Measurements from ENCODE around the gene UBR7.
"Not testable (repeated sequence)": the region's sequence is repeated elsewhere in the genome, so short reads cannot be mapped to it uniquely, and the experiment has no call there.

UBR7 gene

GRCh38 chr14:93206793-93207467, at the start of gene UBR7, which contains the start of gene GON7:
TSS of gene UBR7 (plus strand) at chr14:93207256. CDS start at chr14:93207292, 36 bp downstream.
TSS of gene GON7 (minus strand) at chr14:93207065. CDS start at chr14:93207037, 28 bp downstream.
- peak; percentile 89 for DNase-seq (ENCODE audit: low read depth)

- DNase-seq (ENCODE audit: low read depth) = not testable (repeated sequence)
These were observed 48.7 kb upstream of the UBR7 start for GRCh38 chr14:93158349-93158748.

GRCh38 chr14:93159625-93160352, 47.3 kb upstream of the UBR7 start:
- DNase-seq (ENCODE audit: low read depth) = not testable (repeated sequence)

- DNase-seq (ENCODE audit: low read depth) = no peak
These were observed 46.7 kb upstream of the UBR7 start for GRCh38 chr14:93160353-93160801.

- no peak for DNase-seq (ENCODE audit: low read depth)
These were observed 45.6 kb upstream of the UBR7 start for GRCh38 chr14:93161411-93161940.

- DNase-seq (ENCODE audit: low read depth) = no peak
These were observed 43.5 kb upstream of the UBR7 start for GRCh38 chr14:93163564-93163963.

GRCh38 chr14:93165271-93166265, 41.5 kb upstream of the UBR7 start:
- DNase-seq (ENCODE audit: low read depth) = not testable (repeated sequence)

- DNase-seq (ENCODE audit: low read depth) = not testable (repeated sequence)
These were observed 38.4 kb upstream of the UBR7 start for GRCh38 chr14:93168610-93169009.

GRCh38 chr14:93169619-93170018, 37.4 kb upstream of the UBR7 start:
- not testable (repeated sequence) for DNase-seq (ENCODE audit: low read depth)

- DNase-seq (ENCODE audit: low read depth) = not testable (repeated sequence)
These were observed 36.9 kb upstream of the UBR7 start for GRCh38 chr14:93170141-93170540.

GRCh38 chr14:93171376-93171775, 35.7 kb upstream of the UBR7 start:
- DNase-seq (ENCODE audit: low read depth) = no peak

- DNase-seq (ENCODE audit: low read depth) = no peak
These were observed 33.1 kb upstream of the UBR7 start for GRCh38 chr14:93173943-93174395.

- DNase-seq (ENCODE audit: low read depth) = not testable (repeated sequence)
These were observed 32.3 kb upstream of the UBR7 start for GRCh38 chr14:93174731-93175130.

GRCh38 chr14:93175492-93175891, 31.6 kb upstream of the UBR7 start:
- no peak for DNase-seq (ENCODE audit: low read depth)

GRCh38 chr14:93183596-93184317, 23.3 kb upstream of the UBR7 start:
- no peak for DNase-seq (ENCODE audit: low read depth)

- peak; percentile 20 for DNase-seq (ENCODE audit: low read depth)
These were observed 22.4 kb upstream of the UBR7 start, which contains the start of the genes LYSET and MOAP1 for GRCh38 chr14:93184391-93185348. TSS of gene LYSET (plus strand) at chr14:93185317. CDS start at chr14:93185406, 89 bp downstream. TSS of gene MOAP1 (minus strand) at chr14:93184897. CDS start at chr14:93184242, 655 bp downstream.

GRCh38 chr14:93185349-93185720, 21.7 kb upstream of the UBR7 start:
- DNase-seq (ENCODE audit: low read depth) = no peak

GRCh38 chr14:93186466-93186865, 20.6 kb upstream of the UBR7 start:
- no peak for DNase-seq (ENCODE audit: low read depth)

- DNase-seq (ENCODE audit: low read depth) = no peak
These were observed 20.1 kb upstream of the UBR7 start for GRCh38 chr14:93186956-93187355.
